Neuron (in vitro differentiated cells): ENCODE results near the gene NKPD1.

Experiments used
- H2AFZ ChIP-seq: one replicate; pipeline ENCODE4 v1.6.1; 2013; ENCODE audit warnings: low read depth, mild to moderate bottlenecking, inconsistent platforms, low read length, moderate library complexity
- H3K27me3 ChIP-seq: one replicate; pipeline ENCODE4 v1.6.1; 2013; ENCODE audit warnings: low read length; ENCODE audit not compliant: insufficient read depth
- H3K36me3 ChIP-seq: one replicate; pipeline ENCODE4 v1.6.1; 2013; ENCODE audit warnings: low read length; ENCODE audit not compliant: insufficient read depth
- H3K4me1 ChIP-seq: one replicate; pipeline ENCODE4 v1.6.1; 2013; ENCODE audit warnings: low read length; ENCODE audit not compliant: insufficient read depth
- H3K4me3 ChIP-seq: 2 replicates; pipeline ENCODE4 v1.5.1; 2013; ENCODE audit warnings: mild to moderate bottlenecking, low read length, moderate library complexity
- H3K9me3 ChIP-seq: one replicate; pipeline ENCODE4 v1.6.1; 2013; ENCODE audit warnings: low read length

NKPD1 gene, protein sequence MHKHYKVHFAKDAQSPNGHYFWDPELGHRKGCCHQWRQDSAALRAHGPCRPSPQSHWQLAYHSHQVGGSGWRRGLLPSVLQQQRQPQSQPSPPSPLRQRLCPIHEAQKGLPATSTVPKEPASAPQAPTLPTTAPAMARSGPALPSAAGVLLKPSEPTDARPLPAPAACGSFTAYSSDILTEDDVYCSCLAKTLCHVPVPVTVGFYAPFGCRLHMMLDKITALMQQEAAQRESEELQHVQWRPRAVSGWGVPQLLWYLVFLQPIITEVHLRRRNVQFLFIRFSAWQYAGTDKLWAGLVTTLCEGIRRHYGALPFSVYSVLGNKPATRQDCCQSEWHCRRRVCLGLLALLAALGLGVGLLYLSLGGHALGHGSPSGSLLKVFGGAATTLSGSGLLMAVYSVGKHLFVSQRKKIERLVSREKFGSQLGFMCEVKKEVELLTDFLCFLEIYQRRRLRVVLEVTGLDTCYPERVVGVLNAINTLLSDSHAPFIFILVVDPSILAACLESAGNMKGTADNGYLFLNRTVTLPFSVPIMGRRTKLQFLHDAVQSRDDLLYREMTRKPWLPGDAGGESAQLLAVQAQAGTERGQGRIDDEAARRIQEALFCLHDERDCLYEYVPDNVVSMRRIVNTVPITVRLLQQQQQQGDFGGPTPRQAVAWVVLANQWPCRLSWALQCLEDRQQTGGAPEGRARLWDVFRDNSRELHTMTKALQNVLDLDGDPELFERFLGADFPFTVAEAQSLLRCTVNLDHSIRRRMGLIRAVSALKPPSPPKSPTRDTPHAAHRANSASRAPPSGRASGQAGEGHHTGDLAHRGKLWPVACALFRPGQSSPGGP

DNA sequence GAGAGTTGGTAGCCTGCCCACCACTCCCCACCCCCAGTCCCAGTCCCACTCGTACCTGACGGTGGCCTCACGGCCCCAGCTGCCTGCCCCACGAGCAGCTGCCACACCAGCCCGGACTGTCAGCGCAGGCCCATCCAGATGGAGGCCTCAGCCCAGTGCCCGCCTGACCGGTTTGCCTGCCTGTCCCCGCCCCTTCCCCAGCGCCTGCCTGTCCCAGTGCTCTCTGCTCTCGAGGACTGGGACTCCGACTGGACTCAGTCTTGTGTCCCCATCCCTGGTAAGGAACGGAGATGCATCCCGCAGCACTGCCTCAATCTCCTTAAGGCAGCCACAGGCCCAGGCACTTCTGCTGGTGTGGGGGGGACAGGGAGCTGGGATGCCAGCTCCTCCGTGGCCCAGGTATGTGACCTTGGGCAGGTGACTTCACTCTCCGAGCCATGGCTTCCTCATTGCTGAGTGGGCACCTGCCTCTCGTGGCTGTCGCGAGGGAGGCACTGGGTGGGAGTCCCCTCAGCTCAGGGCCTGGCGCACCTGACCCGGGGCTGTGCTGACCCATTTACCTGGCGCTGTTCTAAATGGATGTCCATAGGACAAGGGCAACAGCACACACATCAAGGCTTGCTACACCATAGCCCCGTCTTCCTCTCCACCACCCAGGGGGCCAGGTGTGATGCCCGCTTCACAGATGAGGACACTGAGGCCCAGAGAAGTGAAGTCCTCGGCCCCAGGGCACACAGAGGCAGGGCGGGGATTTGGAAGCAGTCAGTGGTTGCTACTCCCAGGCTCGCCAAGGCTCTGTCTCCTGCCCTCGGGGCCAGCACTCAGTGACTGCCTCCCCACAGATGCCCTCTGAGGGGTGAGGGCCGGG is at the start of gene NKPD1:
Gene NKPD1 (minus strand): TSS at position 113 of the 868 bp plus-strand sequence. CDS start 832 bp downstream, outside the sequence.
- no peak within 1 kb of the TSS for H3K4me3 ChIP-seq
- H2AFZ ChIP-seq: no peak within 1 kb of the TSS
- H3K9me3 ChIP-seq: no peaks in the 10 kb centered on the region

DNA sequence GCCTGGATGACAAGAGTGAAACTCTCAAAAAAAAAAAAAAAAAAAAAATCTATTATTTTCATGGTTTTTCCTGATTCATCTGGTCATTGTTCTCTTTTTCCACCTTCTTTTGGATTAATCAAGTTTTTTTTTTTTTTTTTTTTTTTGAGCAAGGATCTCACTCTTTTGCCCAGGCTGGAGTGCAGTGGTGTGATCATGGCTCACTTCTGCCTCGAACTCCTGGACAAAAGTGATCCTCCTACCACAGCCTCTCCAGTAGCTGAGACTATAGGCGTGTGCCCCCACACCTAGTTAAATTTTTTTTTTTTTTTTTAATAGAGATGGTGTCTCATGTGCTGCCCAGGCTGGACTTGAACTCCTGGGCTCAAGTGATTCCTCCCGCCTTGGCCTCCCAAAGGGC is 45.5 kb upstream of the NKPD1 start:
- H3K4me3 ChIP-seq: no peak overlapping the region
- no peak overlapping the region for H2AFZ ChIP-seq
- no peaks in the 10 kb centered on the region for H3K9me3 ChIP-seq
- no peaks in the 10 kb centered on the region for H3K4me1 ChIP-seq
- H3K36me3 ChIP-seq: no peaks in the 10 kb centered on the region
- no peaks in the 10 kb centered on the region for H3K27me3 ChIP-seq

More for the DNA sequence above, at the start of gene NKPD1:
- Histone ChIP-seq H3K4me1 (no peaks in the 10 kb centered on the region), H3K27me3 (peaks cover 19% of the 10 kb centered on the region), H3K36me3 (no peaks in the 10 kb centered on the region)

DNA sequence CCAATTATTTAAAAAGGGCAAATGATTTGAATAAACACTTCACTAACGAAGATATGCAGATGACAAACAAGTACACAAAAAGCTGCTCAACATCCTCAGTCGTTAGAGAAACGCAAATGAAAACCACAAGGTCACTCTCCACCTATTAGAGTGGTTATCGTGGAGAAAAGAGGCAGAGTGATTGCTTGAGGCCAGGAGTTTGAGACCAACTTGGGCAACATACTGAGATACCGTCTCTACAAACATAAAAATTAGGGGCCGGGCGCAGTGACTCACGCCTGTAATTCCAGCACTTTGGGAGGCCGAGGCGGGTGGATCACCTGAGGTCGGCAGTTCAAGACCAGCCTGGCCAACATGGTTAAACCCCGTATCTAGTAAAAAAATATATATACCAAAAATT is 45.0 kb upstream of the NKPD1 start:
- H3K4me3 ChIP-seq: no peak overlapping the region
- H3K36me3 ChIP-seq: no peaks in the 10 kb centered on the region
- no peaks in the 10 kb centered on the region for H3K9me3 ChIP-seq
- no peaks in the 10 kb centered on the region for H3K4me1 ChIP-seq
- no peaks in the 10 kb centered on the region for H3K27me3 ChIP-seq
- no peak overlapping the region for H2AFZ ChIP-seq

DNA sequence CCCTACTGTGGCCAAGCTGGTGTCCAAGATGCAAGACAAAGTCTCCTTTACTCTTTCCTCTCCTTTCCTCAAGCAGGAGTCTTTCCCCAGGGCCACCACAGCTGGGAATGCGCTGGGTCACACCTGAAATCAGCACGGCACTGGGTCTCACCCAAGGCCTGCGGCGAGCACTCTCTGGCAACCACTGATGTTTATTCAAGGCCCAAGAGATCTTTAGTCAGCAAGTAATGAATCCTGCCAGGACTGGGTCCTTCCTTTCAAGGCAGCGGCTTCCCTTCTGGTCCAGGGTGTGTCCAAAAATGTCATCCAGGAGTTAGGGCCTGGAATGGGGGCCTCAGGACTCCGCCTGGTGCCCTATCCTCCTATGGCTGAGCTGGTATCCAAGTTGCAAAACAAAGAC is 41.9 kb upstream of the NKPD1 start:
- Histone ChIP-seq H3K27me3 (peaks cover 2% of the 10 kb centered on the region), H2AFZ (no peak overlapping the region), H3K4me1 (no peaks in the 10 kb centered on the region), H3K36me3 (no peaks in the 10 kb centered on the region), H3K4me3 (no peak overlapping the region), H3K9me3 (no peaks in the 10 kb centered on the region)

DNA sequence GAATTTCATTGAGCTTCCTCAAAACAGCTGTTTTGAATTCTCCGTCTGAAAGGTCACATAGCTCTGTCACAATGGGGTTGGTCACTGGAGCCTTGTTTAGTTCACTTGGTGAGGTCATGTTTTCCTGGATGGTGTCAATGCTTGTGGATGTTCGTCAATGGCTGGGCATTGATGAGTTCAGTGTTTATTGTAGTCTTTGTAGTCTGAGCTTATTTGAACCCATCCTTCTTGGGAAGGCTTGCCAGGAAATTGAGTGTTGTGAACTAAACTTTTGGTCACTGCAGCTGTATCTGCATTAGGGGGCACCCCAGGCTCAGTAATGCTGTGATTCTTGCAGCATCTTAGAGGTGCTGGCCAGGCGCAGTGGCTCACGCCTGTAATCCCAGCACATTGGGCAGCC is 39.8 kb upstream of the NKPD1 start:
- no peak overlapping the region for H2AFZ ChIP-seq
- peaks cover 2% of the 10 kb centered on the region for H3K27me3 ChIP-seq
- H3K36me3 ChIP-seq: no peaks in the 10 kb centered on the region
- H3K4me1 ChIP-seq: no peaks in the 10 kb centered on the region
- H3K4me3 ChIP-seq: no peak overlapping the region
- no peaks in the 10 kb centered on the region for H3K9me3 ChIP-seq

DNA sequence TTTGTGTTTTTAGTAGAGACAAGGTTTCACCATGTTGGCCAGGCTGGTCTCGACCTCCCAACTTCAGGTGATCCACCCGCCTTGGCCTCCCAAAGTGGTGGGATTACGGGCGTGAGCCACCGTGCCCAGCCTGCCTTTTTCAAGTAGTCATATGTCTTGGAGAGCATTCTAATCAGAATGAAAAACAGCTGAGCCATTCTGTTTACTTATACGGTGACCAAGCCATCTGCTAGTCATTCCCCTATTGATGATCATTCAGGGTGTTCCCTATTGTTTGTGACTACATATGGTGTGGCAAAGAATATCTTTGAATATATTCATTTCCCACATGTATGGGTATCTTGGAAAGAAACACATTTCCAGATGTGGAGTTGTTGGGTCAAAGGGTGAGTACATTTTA is 35.0 kb upstream of the NKPD1 start:
- H3K9me3 ChIP-seq: no peaks in the 10 kb centered on the region
- no peaks in the 10 kb centered on the region for H3K4me1 ChIP-seq
- H3K4me3 ChIP-seq: no peak overlapping the region
- H2AFZ ChIP-seq: no peak overlapping the region
- H3K36me3 ChIP-seq: no peaks in the 10 kb centered on the region
- H3K27me3 ChIP-seq: peaks cover 2% of the 10 kb centered on the region

DNA sequence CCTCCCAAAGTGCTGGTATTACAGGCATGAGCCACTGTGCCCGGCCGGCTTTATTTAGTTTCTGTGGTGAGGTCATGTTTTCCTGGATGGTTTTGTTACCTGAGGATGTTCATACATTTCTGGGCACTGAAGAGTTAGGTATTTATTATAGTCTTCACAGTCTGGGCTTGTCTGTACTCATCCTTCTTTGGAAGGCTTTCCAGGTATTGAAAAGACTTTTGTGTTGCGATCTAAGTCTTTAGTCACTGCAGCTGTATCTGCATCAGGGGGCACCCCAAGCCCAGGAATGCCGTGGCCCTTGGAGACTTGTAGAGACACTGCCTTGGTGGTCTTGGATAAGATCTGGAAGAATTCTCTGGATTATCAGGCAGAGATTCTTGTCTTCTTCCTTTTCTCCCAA is 30.6 kb upstream of the NKPD1 start:
- Histone ChIP-seq H3K4me1 (no peaks in the 10 kb centered on the region), H3K9me3 (no peaks in the 10 kb centered on the region), H2AFZ (no peak overlapping the region), H3K27me3 (no peaks in the 10 kb centered on the region), H3K4me3 (no peak overlapping the region), H3K36me3 (no peaks in the 10 kb centered on the region)

DNA sequence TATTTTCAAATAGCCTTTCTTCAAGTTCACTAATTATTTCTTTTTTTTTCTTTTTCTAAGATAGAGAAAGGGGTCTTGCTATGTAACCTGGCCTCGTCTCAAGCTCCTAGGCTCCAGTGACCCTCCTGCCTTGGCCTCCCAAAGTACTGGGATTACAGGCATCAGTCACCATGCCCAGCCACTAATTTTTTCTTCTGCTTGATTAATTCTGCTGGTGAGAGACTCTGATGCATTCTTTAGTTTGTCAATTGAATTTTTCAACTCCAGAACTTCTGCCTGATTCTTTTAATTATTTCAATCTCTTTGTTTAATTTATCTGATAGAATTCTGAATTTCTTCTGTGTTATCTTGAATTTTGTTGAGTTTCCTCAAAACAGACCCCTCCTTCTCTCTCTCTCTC is 29.2 kb upstream of the NKPD1 start:
- Histone ChIP-seq H3K4me1 (no peaks in the 10 kb centered on the region), H3K9me3 (no peaks in the 10 kb centered on the region), H3K27me3 (no peaks in the 10 kb centered on the region), H2AFZ (no peak overlapping the region), H3K36me3 (no peaks in the 10 kb centered on the region), H3K4me3 (no peak overlapping the region)

DNA sequence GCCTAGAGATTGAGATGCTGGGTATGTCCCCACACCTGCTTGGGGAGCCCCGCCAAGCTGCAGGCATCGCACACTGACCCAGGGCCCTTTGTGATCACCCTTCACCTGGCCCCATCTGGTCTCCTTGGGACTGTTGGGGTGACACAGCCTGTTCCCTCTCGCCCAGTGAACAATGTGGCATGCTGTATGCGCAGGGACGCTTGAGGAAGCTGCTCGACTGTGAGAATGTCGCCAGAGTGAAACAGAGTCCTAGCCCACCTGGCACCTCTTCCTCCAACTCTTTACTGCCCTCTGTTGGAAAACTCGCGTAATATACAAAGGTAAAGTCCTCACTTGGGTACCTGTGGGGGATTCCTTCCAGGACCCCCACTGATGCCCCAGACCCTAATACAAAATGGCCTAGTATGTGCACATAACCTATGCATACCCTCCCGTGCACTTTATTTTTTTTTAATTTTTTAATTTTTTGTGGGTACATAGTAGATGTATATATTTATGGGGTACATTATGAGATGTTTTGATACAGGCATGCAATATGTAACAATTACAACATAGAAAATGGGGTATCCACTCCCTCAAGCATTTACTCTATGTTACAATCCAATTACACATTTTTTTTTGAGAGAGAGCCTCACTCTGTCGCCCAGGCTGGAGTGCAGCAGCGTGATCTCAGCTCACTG is 26.8 kb upstream of the NKPD1 start:
- H3K27me3 ChIP-seq: no peaks in the 10 kb centered on the region
- H3K4me1 ChIP-seq: no peaks in the 10 kb centered on the region
- H2AFZ ChIP-seq: no peak overlapping the region
- no peaks in the 10 kb centered on the region for H3K36me3 ChIP-seq
- H3K4me3 ChIP-seq: no peak overlapping the region
- no peaks in the 10 kb centered on the region for H3K9me3 ChIP-seq

DNA sequence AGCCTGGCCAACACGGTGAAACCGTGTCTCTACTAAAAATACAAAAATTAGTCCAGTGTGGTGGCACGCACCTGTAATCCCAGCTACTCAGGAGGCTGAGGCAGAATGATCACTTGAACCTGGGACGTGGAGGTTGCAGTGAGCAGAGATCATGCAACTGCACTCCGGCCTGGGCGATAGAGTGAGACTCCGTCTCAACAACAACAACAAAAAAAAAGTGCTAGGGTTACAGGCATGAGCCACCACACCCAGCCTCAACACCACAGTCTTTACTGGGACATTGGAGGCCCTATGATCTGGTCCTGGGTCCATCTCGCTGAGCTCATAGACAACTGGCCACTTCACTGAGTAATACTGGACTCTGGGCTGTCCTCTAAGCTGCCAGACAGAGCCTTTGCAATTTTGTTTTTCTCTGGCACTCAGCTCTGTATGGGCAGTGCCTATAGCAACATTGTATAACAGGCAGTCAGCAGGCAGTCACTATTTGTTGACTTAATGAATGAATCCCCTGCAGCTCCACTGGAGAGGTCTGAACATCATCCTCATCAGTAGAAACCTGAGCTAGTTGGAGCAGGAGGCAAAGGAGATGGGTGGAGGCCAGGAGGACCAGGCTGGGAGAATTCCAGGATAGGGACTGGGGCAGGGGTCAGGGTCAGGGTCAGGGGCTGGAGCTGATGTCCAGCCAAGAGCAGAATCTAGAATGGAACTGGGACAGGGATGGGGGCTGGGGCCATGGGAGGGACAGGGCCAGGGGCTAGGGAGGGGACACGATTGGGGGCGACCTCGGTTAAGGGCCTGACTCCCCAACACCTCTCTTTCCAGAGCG is 25.9 kb upstream of the NKPD1 start:
- Histone ChIP-seq H3K4me3 (no peak overlapping the region), H2AFZ (no peak overlapping the region), H3K27me3 (no peaks in the 10 kb centered on the region), H3K9me3 (no peaks in the 10 kb centered on the region), H3K4me1 (no peaks in the 10 kb centered on the region), H3K36me3 (no peaks in the 10 kb centered on the region)

DNA sequence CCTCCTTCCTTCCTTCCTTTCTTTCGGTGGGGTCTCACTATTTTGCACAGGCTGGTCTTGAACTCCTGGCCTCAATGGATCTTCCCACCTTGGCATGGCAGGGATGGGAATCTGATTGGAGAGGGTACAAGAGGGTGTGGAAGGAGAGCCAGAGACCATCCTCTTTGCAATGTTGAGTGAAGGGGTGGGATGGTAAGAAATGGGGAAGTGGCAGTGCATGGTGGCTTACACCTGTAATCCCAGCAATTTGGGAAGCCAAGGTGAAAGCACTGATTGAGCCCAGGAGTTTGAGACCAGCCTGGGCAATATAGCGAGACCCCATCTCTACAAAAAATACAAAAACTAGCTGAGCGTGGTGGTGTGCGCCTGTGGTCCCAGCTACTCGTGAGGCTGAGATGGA is 23.3 kb upstream of the NKPD1 start:
- H2AFZ ChIP-seq: no peak overlapping the region
- no peaks in the 10 kb centered on the region for H3K36me3 ChIP-seq
- peaks cover 6% of the 10 kb centered on the region for H3K4me1 ChIP-seq
- no peaks in the 10 kb centered on the region for H3K9me3 ChIP-seq
- no peaks in the 10 kb centered on the region for H3K27me3 ChIP-seq
- no peak overlapping the region for H3K4me3 ChIP-seq

DNA sequence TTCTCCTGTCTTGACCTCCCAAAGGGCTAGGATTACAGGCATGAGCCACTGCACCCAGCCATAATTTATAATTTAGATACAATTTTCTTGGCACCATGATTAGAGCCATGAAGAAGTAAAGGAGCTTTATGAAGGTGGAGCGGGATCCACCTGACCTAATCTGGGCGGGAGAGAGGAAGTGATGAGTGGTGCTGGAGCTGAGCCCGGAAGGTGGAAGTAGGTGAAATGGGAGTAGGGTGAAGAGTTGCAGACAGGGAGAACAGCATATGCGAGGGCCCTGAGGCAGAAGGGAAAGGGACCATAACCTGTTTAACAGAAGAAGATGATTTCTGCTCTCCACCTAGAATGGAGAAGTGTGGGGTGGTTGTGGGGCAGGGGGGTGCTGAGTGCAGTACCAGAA is 22.0 kb upstream of the NKPD1 start:
- Histone ChIP-seq H3K4me1 (peaks cover 6% of the 10 kb centered on the region), H2AFZ (no peak overlapping the region), H3K4me3 (no peak overlapping the region), H3K9me3 (no peaks in the 10 kb centered on the region), H3K36me3 (no peaks in the 10 kb centered on the region), H3K27me3 (no peaks in the 10 kb centered on the region)
